ENCODE data around the gene CD14.
"Not testable (repeated sequence)": the region's sequence is repeated elsewhere in the genome, so short reads cannot be mapped to it uniquely, and the experiment has no call there.

The CD14 gene

GRCh38 chr5:140596321-140596741 is 36.6 kb downstream of the CD14 start:
- DNase-seq (ENCODE audit: low read depth, low spot score): no peak

GRCh38 chr5:140595538-140596300 is 37.3 kb downstream of the CD14 start:
- no peak for DNase-seq (ENCODE audit: low read depth, low spot score)

DNA sequence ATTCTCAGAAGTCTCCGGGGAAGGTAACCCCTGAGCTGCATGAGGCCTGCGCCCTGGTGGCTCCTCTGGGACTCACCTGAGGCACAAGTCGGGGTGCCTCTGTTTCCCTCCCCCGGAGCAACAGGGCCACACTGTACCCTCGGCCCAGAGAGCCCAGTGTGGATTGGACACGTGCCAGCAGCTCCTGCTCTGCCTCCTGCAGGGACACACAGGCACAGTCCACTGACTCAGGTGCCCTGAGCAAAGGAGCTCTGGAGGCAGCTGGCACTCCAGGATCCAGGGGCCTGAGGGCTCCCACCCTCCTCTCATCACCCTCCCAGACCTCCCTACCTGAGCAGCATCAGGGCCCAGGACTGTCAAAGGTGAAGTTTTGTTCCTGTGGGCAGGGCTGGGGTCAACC is 38.8 kb downstream of the CD14 start:
- DNase-seq (ENCODE audit: low read depth, low spot score): no peak

DNA sequence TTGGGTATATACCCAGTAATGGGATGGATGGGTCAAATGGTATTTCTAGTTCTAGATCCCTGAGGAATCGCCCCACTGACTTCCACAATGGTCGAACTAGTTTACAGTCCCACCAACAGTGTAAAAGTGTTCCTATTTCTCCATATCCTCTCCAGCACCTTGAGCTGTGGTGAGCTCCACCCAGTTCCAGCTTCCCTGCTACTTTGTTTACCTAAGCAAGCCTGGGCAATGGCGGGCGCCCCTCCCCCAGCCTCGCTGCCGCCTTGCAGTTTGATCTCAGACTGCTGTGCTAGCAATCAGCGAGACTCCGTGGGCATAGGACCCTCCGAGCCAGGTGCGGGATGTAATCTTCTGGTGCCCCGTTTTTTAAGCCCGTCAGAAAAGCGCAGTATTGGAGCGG is 39.9 kb downstream of the CD14 start:
- not testable (repeated sequence) for DNase-seq (ENCODE audit: low read depth, low spot score)

- no peak for DNase-seq (ENCODE audit: low read depth, low spot score)
Measured at GRCh38 chr5:140591747-140592372, 41.1 kb downstream of the CD14 start.

GRCh38 chr5:140590861-140591260 is 42.1 kb downstream of the CD14 start:
- no peak for DNase-seq (ENCODE audit: low read depth, low spot score)

- no peak for DNase-seq (ENCODE audit: low read depth, low spot score)
Measured at GRCh38 chr5:140588311-140589070, 44.5 kb downstream of the CD14 start.

DNA sequence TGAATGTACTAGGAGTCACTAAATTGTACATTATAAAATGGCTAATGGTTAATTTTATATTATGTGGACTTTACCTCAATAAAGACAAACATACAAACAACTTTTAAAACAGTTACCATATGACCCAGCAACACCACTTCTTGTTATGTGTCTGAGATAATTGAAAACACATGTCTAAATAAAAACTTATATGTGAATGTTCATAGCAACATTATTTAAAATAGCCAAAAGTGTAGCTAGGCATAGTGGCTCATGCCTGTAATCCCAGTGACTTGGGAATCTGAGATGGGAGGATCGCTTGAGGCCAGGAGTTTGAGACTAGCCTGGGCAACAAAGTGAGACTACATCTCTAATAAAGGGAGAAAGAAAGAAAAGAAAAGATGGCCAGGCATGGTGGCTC is 45.5 kb downstream of the CD14 start:
- no peak for DNase-seq (ENCODE audit: low read depth, low spot score)
